Caco-2 (cell line): ENCODE measurements around the gene SOS1. TPM values are rescaled to one million over a fixed set of nuclear protein-coding genes. Genes with fewer than 3 reads are reported as not detected.
A peak's percentile ranks its signal among the peaks of the same experiment; 100 is the strongest.

Experiments used
- BruUV-seq: library from RNA; stranded (reverse); fragments of 400-500 nt; replicated peaks from 2 replicates; lab custom pipeline; 2021; lab: Mats Ljungman, UMichigan
- CTCF ChIA-PET: fragments of 300-600 bp; sonication (Branson Sonifier 250); formaldehyde crosslinking; loops from one replicate; lab custom pipeline; 2022; ENCODE audit warnings: antibody characterized with exemption; lab: Charles Lee
- POLR2A ChIA-PET: fragments of 300-600 bp; sonication (Branson Sonifier 250); formaldehyde crosslinking; loops from one replicate; lab custom pipeline; 2022; ENCODE audit warnings: antibody characterized with exemption; lab: Charles Lee
- DNase-seq, 2 experiments: peaks; one replicate each; pipeline versions ENCODE4 v3.0.0 to v3.0.0-alpha.2; 2020 to 2022
- H3K27me3 ChIP-seq: replicated peaks from 2 replicates; pipeline ENCODE4 v1.6.0; 2011; ENCODE audit warnings: low read length; ENCODE audit not compliant: control insufficient read depth, insufficient read depth
- H3K36me3 ChIP-seq: 2 replicates; pipeline ENCODE4 v1.5.1; 2011; ENCODE audit warnings: low read length; ENCODE audit not compliant: control insufficient read depth, insufficient read depth
- H3K4me1 ChIP-seq: fragments of 250-450 bp; sonication (Bioruptor Pico); 2 replicates; pipeline ENCODE4 v1.5.1; 2020; ENCODE audit warnings: mild to moderate bottlenecking
- H3K4me3 ChIP-seq: 2 replicates; pipeline ENCODE4 v1.5.1; 2011; ENCODE audit warnings: low read depth, mild to moderate bottlenecking, control low read depth, low read length
- H3K9me3 ChIP-seq: fragments of 250-450 bp; sonication (Bioruptor Pico); 2 replicates; pipeline ENCODE4 v1.5.1; 2020; ENCODE audit warnings: mild to moderate bottlenecking, moderate library complexity
- H3K27ac Mint-ChIP-seq: one replicate; pipeline ENCODE4 v1.8.0; 2022; ENCODE audit warnings: mixed read lengths; ENCODE audit not compliant: unreplicated experiment
- H3K27me3 Mint-ChIP-seq: one replicate; pipeline ENCODE4 v1.8.0; 2022; ENCODE audit warnings: mixed read lengths; ENCODE audit not compliant: insufficient read depth, unreplicated experiment
- H3K36me3 Mint-ChIP-seq: one replicate; pipeline ENCODE4 v1.8.0; 2022; ENCODE audit warnings: mild to moderate bottlenecking, mixed read lengths; ENCODE audit not compliant: insufficient read depth, unreplicated experiment
- H3K4me1 Mint-ChIP-seq: one replicate; pipeline ENCODE4 v1.8.0; 2022; ENCODE audit warnings: low read depth, mixed read lengths; ENCODE audit not compliant: unreplicated experiment
- H3K4me3 Mint-ChIP-seq: one replicate; pipeline ENCODE4 v1.8.0; 2022; ENCODE audit warnings: mild to moderate bottlenecking, moderate library complexity, mixed read lengths; ENCODE audit not compliant: unreplicated experiment
- H3K9me3 Mint-ChIP-seq: one replicate; pipeline ENCODE4 v1.8.0; 2022; ENCODE audit warnings: mixed read lengths; ENCODE audit not compliant: unreplicated experiment
- intact Hi-C: fragments of 100-400 bp; cut with micrococcal nuclease; formaldehyde crosslinking; loops from one replicate; pipeline ENCODE4 v1.10.0; 2022; ENCODE audit not compliant: unreplicated experiment
- total RNA-seq: library from RNA; stranded (reverse); gene quantifications from 2 replicates; pipeline ENCODE4 v1.2.3, GENCODE V29; 2022
- TF ChIP-seq, protein P1 (sequence below), 2 experiments: fragments of 200-600 bp in 1 of 2; IDR thresholded peaks; 1 replicate in 1 of 2; 2 replicates in 1 of 2; pipeline versions ENCODE4 v1.5.1 to v1.8.0; 2011 to 2022; ENCODE audit warnings: antibody characterized with exemption in 1 of 2, control low read depth in 1 of 2, inconsistent platforms in 1 of 2, low read depth in 1 of 2, low read length in 1 of 2, mild to moderate bottlenecking in 1 of 2, moderate library complexity in 1 of 2; ENCODE audit not compliant: insufficient read depth in 1 of 2, severe bottlenecking in 1 of 2, unreplicated experiment in 1 of 2

Gene SOS1
- total RNA-seq, 1 experiment from 2014 or later, result 49.7 TPM

DNA sequence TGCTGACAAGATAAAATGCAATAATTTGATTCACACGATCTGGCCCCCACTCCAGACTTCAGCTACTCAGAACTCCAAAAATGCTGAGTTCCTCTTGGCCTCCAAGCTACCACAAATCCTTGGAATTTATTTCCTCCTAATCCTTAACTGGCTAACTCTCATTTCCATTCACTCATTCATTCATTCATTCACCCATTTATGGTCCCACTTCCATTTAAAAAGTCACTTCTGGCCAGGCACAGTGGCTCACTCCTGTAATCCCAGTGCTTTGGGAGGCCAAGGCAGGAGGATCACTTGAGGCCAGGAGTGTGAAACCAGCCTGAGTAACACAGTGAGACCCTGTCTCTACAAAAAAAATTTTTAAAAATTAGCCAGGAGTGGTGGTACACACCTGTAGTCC lies 12.5 kb downstream of the SOS1 start:
- POLR2A ChIA-PET, result no interaction called here
- CTCF ChIA-PET, result interaction anchor here (0.5 kb wide), 1 partner anchor 50 kb away, joined by 4 read pairs; no protein-coding TSS in a partner anchor
- Histone ChIP-seq H3K4me3 (no peak overlapping the region), H3K9me3 (no peaks in the 10 kb centered on the region), H3K27me3 (no peaks in the 10 kb centered on the region), H3K36me3 (no peaks in the 10 kb centered on the region; the same call in 1 of the 2 replicates), H3K4me1 (0 out of 2 replicates have a peak, but pooled peaks cover 7% of the 10 kb centered on the region)
- Mint-ChIP-seq H3K4me3 (no peak overlapping the region), H3K27ac (no peak overlapping the region), H3K36me3 (peaks cover 8% of the 10 kb centered on the region), H3K27me3 (no peaks in the 10 kb centered on the region), H3K9me3 (no peaks in the 10 kb centered on the region), H3K4me1 (peaks cover 21% of the 10 kb centered on the region)
- DNase-seq, result no peak
- TF ChIP-seq, protein P1, sequence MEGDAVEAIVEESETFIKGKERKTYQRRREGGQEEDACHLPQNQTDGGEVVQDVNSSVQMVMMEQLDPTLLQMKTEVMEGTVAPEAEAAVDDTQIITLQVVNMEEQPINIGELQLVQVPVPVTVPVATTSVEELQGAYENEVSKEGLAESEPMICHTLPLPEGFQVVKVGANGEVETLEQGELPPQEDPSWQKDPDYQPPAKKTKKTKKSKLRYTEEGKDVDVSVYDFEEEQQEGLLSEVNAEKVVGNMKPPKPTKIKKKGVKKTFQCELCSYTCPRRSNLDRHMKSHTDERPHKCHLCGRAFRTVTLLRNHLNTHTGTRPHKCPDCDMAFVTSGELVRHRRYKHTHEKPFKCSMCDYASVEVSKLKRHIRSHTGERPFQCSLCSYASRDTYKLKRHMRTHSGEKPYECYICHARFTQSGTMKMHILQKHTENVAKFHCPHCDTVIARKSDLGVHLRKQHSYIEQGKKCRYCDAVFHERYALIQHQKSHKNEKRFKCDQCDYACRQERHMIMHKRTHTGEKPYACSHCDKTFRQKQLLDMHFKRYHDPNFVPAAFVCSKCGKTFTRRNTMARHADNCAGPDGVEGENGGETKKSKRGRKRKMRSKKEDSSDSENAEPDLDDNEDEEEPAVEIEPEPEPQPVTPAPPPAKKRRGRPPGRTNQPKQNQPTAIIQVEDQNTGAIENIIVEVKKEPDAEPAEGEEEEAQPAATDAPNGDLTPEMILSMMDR (IDR thresholded peaks at IDR 0.05; ENCODE audit: insufficient read depth in 1 of 2, low read depth in 1 of 2, low read length in 1 of 2, severe bottlenecking in 1 of 2, unreplicated experiment in 1 of 2), result no peak
- intact Hi-C loops, result no loop called here
- no TSS peak for BruUV-seq

DNA sequence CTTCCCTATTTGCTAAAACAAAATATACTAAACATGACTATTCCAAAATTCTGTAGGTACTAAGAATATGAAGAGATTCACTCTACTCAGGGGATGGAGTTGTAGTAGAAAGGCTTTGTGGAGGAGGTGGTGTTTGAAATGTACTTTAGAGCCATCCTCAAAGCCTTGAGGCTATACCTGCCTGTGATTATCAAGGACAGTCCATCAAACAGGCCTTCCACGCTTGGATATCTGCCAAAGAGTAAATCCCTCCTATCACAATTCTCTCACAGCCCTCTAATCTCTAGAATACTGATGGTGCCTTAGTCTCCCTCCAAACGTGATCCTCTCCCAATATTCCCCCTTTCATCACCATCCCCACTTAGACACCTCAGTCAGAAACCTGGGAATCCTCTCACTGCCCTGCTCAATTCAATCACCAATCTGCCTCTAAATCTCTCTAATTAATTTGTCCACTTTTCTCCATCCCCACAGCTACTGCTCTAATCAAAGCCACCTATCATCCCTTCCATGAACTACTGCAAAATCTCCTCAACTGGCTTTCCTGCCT lies 13.1 kb downstream of the SOS1 start:
- no peaks in the 10 kb centered on the region for H3K9me3 ChIP-seq
- TF ChIP-seq, protein P1 (IDR thresholded peaks at IDR 0.05; ENCODE audit: insufficient read depth in 1 of 2, low read depth in 1 of 2, low read length in 1 of 2, severe bottlenecking in 1 of 2, unreplicated experiment in 1 of 2), result no peak
- H3K36me3 Mint-ChIP-seq, result peaks cover 6% of the 10 kb centered on the region
- no peak overlapping the region for H3K27ac Mint-ChIP-seq
- intact Hi-C loops, result no loop called here
- H3K36me3 ChIP-seq, result no peaks in the 10 kb centered on the region; the same call in 1 of the 2 replicates
- ChIA-PET CTCF (interaction anchor here (1.0 kb wide), 1 partner anchor 120 kb away, joined by 3 read pairs; no protein-coding TSS in a partner anchor), POLR2A (no interaction called here)
- H3K27me3 Mint-ChIP-seq, result no peaks in the 10 kb centered on the region
- H3K4me3 Mint-ChIP-seq, result no peak overlapping the region
- H3K4me3 ChIP-seq, result no peak overlapping the region
- H3K27me3 ChIP-seq, result no peaks in the 10 kb centered on the region
- DNase-seq, result no peak
- no peaks in the 10 kb centered on the region for H3K9me3 Mint-ChIP-seq
- BruUV-seq, result TSS peak; percentile 1
- peaks cover 21% of the 10 kb centered on the region for H3K4me1 Mint-ChIP-seq
- H3K4me1 ChIP-seq, result 0 out of 2 replicates have a peak, but pooled peaks cover 7% of the 10 kb centered on the region

DNA sequence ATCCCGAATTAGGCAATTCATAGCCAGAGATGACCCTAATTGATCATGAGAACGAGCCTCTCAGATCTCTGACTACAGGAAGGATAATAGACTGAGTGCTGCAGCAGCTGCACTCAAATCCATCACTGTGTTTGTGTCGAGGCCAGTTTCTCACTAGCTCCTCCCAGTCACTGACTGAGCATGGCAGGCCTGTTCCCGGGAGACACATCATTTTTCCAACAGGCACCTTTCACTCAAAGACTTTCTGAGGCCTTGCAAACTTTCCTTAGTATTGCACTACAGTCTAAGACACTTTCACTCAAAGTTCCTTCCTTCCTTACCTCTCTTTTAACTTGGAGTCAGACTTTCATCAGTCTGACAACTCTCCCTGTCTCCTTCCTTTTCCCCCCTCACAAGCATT lies 13.7 kb downstream of the SOS1 start:
- peaks cover 19% of the 10 kb centered on the region for H3K4me1 Mint-ChIP-seq
- no TSS peak for BruUV-seq
- no peaks in the 10 kb centered on the region for H3K27me3 Mint-ChIP-seq
- H3K4me3 Mint-ChIP-seq, result no peak overlapping the region
- no peaks in the 10 kb centered on the region for H3K9me3 Mint-ChIP-seq
- intact Hi-C loops, result no loop called here
- CTCF ChIA-PET, result interaction anchor here (1.0 kb wide), 1 partner anchor 121 kb away, joined by 3 read pairs; no protein-coding TSS in a partner anchor
- H3K27ac Mint-ChIP-seq, result no peak overlapping the region
- no peak for DNase-seq
- POLR2A ChIA-PET, result no interaction called here
- Histone ChIP-seq H3K4me1 (0 out of 2 replicates have a peak, but pooled peaks cover 7% of the 10 kb centered on the region), H3K36me3 (no peaks in the 10 kb centered on the region), H3K9me3 (no peaks in the 10 kb centered on the region), H3K27me3 (no peaks in the 10 kb centered on the region), H3K4me3 (no peak overlapping the region)
- TF ChIP-seq, protein P1 (IDR thresholded peaks at IDR 0.05; ENCODE audit: insufficient read depth in 1 of 2, low read depth in 1 of 2, low read length in 1 of 2, severe bottlenecking in 1 of 2, unreplicated experiment in 1 of 2), result no peak
- H3K36me3 Mint-ChIP-seq, result peaks cover 6% of the 10 kb centered on the region
